CD14-positive monocyte (primary cell): ENCODE measurements around the gene DAP3. TPM values are rescaled to one million over a fixed set of nuclear protein-coding genes. Genes with fewer than 3 reads are reported as not detected.
A peak's percentile ranks its signal among the peaks of the same experiment; 100 is the strongest.
"Not testable (repeated sequence)": the region's sequence is repeated elsewhere in the genome, so short reads cannot be mapped to it uniquely, and the experiment has no call there.

Experiments
- DNase-seq, 3 donors: peaks; one replicate each; pipeline ENCODE4 v3.0.0-alpha.2; 2011 to 2022
- H2AFZ ChIP-seq: 2 replicates; pipeline ENCODE4 v1.6.0; 2012; ENCODE audit warnings: mild to moderate bottlenecking, low read depth, low read length, inconsistent platforms; ENCODE audit not compliant: insufficient read depth, poor library complexity, severe bottlenecking
- H3K27ac ChIP-seq, 2 donors: 1 replicate in 1 of 2; 2 replicates in 1 of 2; pipeline ENCODE4 v1.5.1; 2012 to 2013; ENCODE audit warnings: low read length in 2 of 2, control low read depth in 1 of 2, inconsistent platforms in 1 of 2, low read depth in 1 of 2, mild to moderate bottlenecking in 1 of 2
- H3K27me3 ChIP-seq, 2 donors: one replicate each; pipeline versions ENCODE4 v1.6.0 to v1.6.1; 2011 to 2013; ENCODE audit warnings: low read length in 2 of 2; ENCODE audit not compliant: control insufficient read depth in 2 of 2, insufficient read depth in 2 of 2
- H3K36me3 ChIP-seq, 2 donors: replicated peaks in 1 of 2; 1 replicate in 1 of 2; 2 replicates in 1 of 2; pipeline versions ENCODE4 v1.5.1 to v1.6.1; 2012 to 2013; ENCODE audit warnings: low read length in 2 of 2, control low read depth in 1 of 2, inconsistent platforms in 1 of 2, mild to moderate bottlenecking in 1 of 2; ENCODE audit not compliant: insufficient read depth in 2 of 2, control insufficient read depth in 1 of 2
- H3K4me1 ChIP-seq, 2 donors: 1 replicate in 1 of 2; 2 replicates in 1 of 2; pipeline versions ENCODE4 v1.5.1 to v1.6.1; 2012 to 2013; ENCODE audit warnings: low read length in 2 of 2, control low read depth in 1 of 2, inconsistent platforms in 1 of 2, mild to moderate bottlenecking in 1 of 2, moderate library complexity in 1 of 2; ENCODE audit not compliant: insufficient read depth in 2 of 2, control insufficient read depth in 1 of 2
- H3K4me2 ChIP-seq: replicated peaks from 2 replicates; pipeline ENCODE3; 2012; ENCODE audit warnings: low read length, moderate library complexity, mild to moderate bottlenecking; ENCODE audit not compliant: poor library complexity, severe bottlenecking; ENCODE audit errors: extremely low read depth
- H3K4me3 ChIP-seq, 3 experiments: fragments of 200-600 bp in 1 of 3; sonication (generic) in 1 of 3; replicated peaks in 1 of 3; 1 replicate in 2 of 3; 2 replicates in 1 of 3; pipeline ENCODE4 v1.5.1; 2011 to 2013; ENCODE audit warnings: low read length in 3 of 3, mild to moderate bottlenecking in 3 of 3, control low read depth in 2 of 3, low read depth in 2 of 3, inconsistent platforms in 1 of 3, moderate library complexity in 1 of 3
- H3K79me2 ChIP-seq: 2 replicates; pipeline ENCODE4 v1.6.0; 2012; ENCODE audit warnings: mild to moderate bottlenecking, control low read depth, inconsistent platforms, low read length, moderate library complexity; ENCODE audit not compliant: insufficient read depth
- H3K9ac ChIP-seq: 2 replicates; pipeline ENCODE4 v1.6.0; 2017; ENCODE audit warnings: low read length, mild to moderate bottlenecking; ENCODE audit not compliant: insufficient read depth, poor library complexity, severe bottlenecking
- H3K9me3 ChIP-seq, 2 donors: replicated peaks in 1 of 2; 1 replicate in 1 of 2; 2 replicates in 1 of 2; pipeline versions ENCODE4 v1.5.1 to v1.6.1; 2012 to 2013; ENCODE audit warnings: low read length in 2 of 2, control low read depth in 1 of 2; ENCODE audit not compliant: control insufficient read depth in 1 of 2, insufficient read depth in 1 of 2
- H4K20me1 ChIP-seq: 2 replicates; pipeline ENCODE4 v1.6.0; 2012; ENCODE audit warnings: mild to moderate bottlenecking, low read length, control low read depth, moderate library complexity; ENCODE audit not compliant: insufficient read depth
- H3K27ac Mint-ChIP-seq, 7 donors: one replicate each; pipeline ENCODE4 v1.8.0; 2020; ENCODE audit warnings: mild to moderate bottlenecking in 7 of 7, mixed read lengths in 7 of 7, moderate library complexity in 6 of 7, inconsistent platforms in 2 of 7
- H3K27me3 Mint-ChIP-seq, 3 donors: one replicate each; pipeline ENCODE4 v1.8.0; 2021 to 2022; ENCODE audit warnings: low read depth in 3 of 3, mild to moderate bottlenecking in 3 of 3, mixed read lengths in 3 of 3, moderate library complexity in 3 of 3, inconsistent platforms in 1 of 3
- H3K36me3 Mint-ChIP-seq, 2 donors: one replicate each; pipeline ENCODE4 v1.8.0; 2020; ENCODE audit warnings: mixed read lengths in 2 of 2, inconsistent platforms in 1 of 2, mild to moderate bottlenecking in 1 of 2
- H3K4me1 Mint-ChIP-seq: one replicate; pipeline ENCODE4 v1.8.0; 2020; ENCODE audit warnings: mild to moderate bottlenecking, mixed read lengths
- H3K4me3 Mint-ChIP-seq, 2 donors: one replicate each; pipeline ENCODE4 v1.8.0; 2020; ENCODE audit warnings: mild to moderate bottlenecking in 2 of 2, mixed read lengths in 2 of 2, moderate library complexity in 1 of 2
- H3K9me3 Mint-ChIP-seq, 7 donors: one replicate each; pipeline ENCODE4 v1.8.0; 2020 to 2022; ENCODE audit warnings: mixed read lengths in 7 of 7, mild to moderate bottlenecking in 6 of 7, moderate library complexity in 6 of 7, inconsistent platforms in 2 of 7
- CTCF ChIP-seq: fragments of 200-600 bp; IDR thresholded peaks from one replicate; pipeline ENCODE4 v1.8.0; 2022; ENCODE audit warnings: antibody characterized with exemption, mild to moderate bottlenecking
- WGBS: methylation state at CpG from one replicate; pipeline ENCODE4 v1.1.5; 2013; ENCODE audit warnings: missing lambda C conversion rate; ENCODE audit not compliant: insufficient coverage; 5-methylcytosine and 5-hydroxymethylcytosine counted together
- intact Hi-C, 2 donors: fragments of 100-400 bp; cut with micrococcal nuclease; formaldehyde crosslinking; loops; one replicate each; pipeline versions ENCODE4 v1.15.0 to v1.15.1; 2023
- polyA plus RNA-seq, 3 donors: library from polyadenylated mRNA; depleted of rRNA in 1 of 3; unstranded in 2 of 3; stranded (reverse) in 1 of 3; fragments of 300-500 nt in 2 of 3; fragments of >200 nt in 1 of 3; fragmentation: Illumina TruSeq in 2 of 3; gene quantifications; 1 replicate in 2 of 3; 2 replicates in 1 of 3; pipeline ENCODE4 v1.2.3, GENCODE V29; 2012 to 2021

Gene DAP3
- polyA plus RNA-seq, 3 donors = 69.0 to 79.3 (median 72.7) TPM

GRCh38 chr1:155698382-155699038 lies 9.6 kb downstream of the DAP3 start:
- no peak overlapping the region for H3K4me3 ChIP-seq
- no peak overlapping the region for H3K9ac ChIP-seq
- H3K9me3 ChIP-seq = peaks cover 0 to 4% of the 10 kb centered on the region in 2 donors
- no peak for TF ChIP-seq CTCF
- H3K36me3 Mint-ChIP-seq = peaks cover 6 to 7% of the 10 kb centered on the region in 2 donors
- H3K27me3 Mint-ChIP-seq = peaks cover 0 to 2% (median 0%) of the 10 kb centered on the region in 3 donors
- H3K27ac Mint-ChIP-seq = peak overlapping the region in 1 of 7 donors; percentile 1
- H2AFZ ChIP-seq = no peak overlapping the region
- no peak overlapping the region for H3K4me2 ChIP-seq
- H3K27ac ChIP-seq = no peak overlapping the region
- no peak for DNase-seq
- H3K9me3 Mint-ChIP-seq = peaks cover 0 to 6% (median 2%) of the 10 kb centered on the region in 7 donors
- peaks cover 8% of the 10 kb centered on the region for H3K4me1 Mint-ChIP-seq
- H4K20me1 ChIP-seq = peaks cover 44% of the 10 kb centered on the region
- intact Hi-C loops = no loop called here
- peaks cover 0 to 6% of the 10 kb centered on the region in 2 donors for H3K36me3 ChIP-seq
- H3K79me2 ChIP-seq = peaks cover 79% of the 10 kb centered on the region
- peaks cover 0 to 4% of the 10 kb centered on the region in 2 donors for H3K4me1 ChIP-seq
- H3K27me3 ChIP-seq = no peaks in the 10 kb centered on the region
- H3K4me3 Mint-ChIP-seq = no peak overlapping the region
- WGBS = 96% methylated on average over 8 of the region's 13 CpGs

GRCh38 chr1:155699062-155699461 lies 10.2 kb downstream of the DAP3 start:
- Histone ChIP-seq H4K20me1 (peaks cover 42% of the 10 kb centered on the region), H3K79me2 (peaks cover 78% of the 10 kb centered on the region)
- H3K27me3 Mint-ChIP-seq, H3K27ac ChIP-seq, H3K36me3 ChIP-seq, H3K4me2 ChIP-seq, intact Hi-C loops, H3K4me3 Mint-ChIP-seq, H3K36me3 Mint-ChIP-seq, H3K4me1 Mint-ChIP-seq, H3K9ac ChIP-seq, H3K4me1 ChIP-seq, DNase-seq, H3K4me3 ChIP-seq, H3K27me3 ChIP-seq, H3K9me3 Mint-ChIP-seq, H3K9me3 ChIP-seq, H2AFZ ChIP-seq: not testable (repeated sequence)
- peak overlapping the region in 1 of 7 donors; percentile 5 for H3K27ac Mint-ChIP-seq
- 100% methylated on average over 3 of the region's 4 CpGs for WGBS

- H3K4me3 ChIP-seq, H3K27me3 Mint-ChIP-seq, H3K4me1 Mint-ChIP-seq, H3K27me3 ChIP-seq, intact Hi-C loops, H3K9me3 ChIP-seq, H3K4me2 ChIP-seq, H3K9ac ChIP-seq, H3K4me1 ChIP-seq, H2AFZ ChIP-seq, H3K36me3 ChIP-seq, H3K9me3 Mint-ChIP-seq, H3K27ac ChIP-seq: not testable (repeated sequence)
- Mint-ChIP-seq H3K27ac (peak overlapping the region in 4 of 7 donors; percentile 58 to 83 (median 76)), H3K4me3 (peak overlapping the region in 1 of 2 donors; percentile 42), H3K36me3 (peaks cover 2 to 12% of the 10 kb centered on the region in 2 donors)
- WGBS = no CpG with 5 or more reads among the region's 2 CpGs
- DNase-seq = peak in 1 of 3 donors; percentile 31
- Histone ChIP-seq H3K79me2 (peaks cover 72% of the 10 kb centered on the region), H4K20me1 (peaks cover 26% of the 10 kb centered on the region)
These were observed 12.8 kb downstream of the DAP3 start for GRCh38 chr1:155701675-155702074.
